GM21423 (cell line): Measurements from ENCODE around the gene MYLK.

Experiments used
- ATAC-seq: cut with Tn5 transposase; IDR thresholded peaks from one replicate; pipeline ENCODE4 v1.9.1; 2021; ENCODE audit warnings: mild to moderate bottlenecking, moderate library complexity; ENCODE audit not compliant: unreplicated experiment

MYLK gene

DNA sequence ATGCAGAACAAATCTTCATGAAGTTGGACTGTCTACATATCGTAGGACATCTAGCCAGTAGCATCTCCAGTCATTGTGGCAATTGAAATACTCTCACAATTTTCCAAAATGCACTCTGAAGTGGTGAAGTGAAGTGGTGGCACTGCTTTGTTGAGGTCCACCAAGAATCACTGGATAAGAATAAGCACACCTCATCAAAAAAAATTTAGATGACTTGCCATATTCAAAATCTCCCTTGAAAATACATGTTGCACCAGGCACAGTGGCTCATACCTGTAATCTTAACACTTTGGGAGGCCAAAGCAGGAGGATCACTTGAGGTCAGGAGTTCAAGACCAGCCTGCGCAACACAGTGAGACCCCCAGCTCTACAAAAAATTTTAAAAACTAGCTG lies 312.2 kb downstream of the MYLK start:
- no peak for ATAC-seq

DNA sequence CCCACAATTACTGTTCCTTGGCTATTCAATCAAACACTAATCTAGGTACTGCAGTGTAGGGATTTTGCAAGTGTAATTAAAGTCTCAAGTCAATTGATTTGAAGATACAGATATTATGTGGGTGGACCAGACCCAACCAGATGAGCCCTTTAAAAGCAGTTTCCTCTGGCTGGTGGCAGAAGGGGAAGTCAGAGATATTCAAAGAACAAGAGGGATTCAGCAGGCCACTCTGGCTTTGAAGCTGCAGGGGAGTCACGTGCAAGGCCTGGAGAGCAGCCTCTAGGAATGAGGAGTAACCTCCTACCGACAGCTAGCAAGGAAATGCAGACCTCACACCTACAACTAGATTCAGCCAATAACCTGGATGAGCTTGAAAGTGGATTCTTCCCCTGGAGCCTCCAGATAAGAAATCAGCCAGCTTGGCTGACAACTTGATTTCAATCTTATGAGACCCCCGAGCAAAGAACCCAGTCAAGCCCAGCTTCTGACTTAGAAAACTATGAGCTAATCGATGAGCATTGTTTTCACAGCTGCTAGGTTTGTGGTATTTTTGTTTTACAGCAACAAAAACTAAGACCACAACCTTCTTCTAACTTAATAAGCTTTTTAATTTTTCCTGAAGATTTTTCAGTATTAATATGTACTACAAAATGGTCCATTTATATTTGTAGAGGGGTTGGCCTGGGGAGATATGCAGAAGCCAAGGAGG lies 312.7 kb downstream of the MYLK start:
- no peak for ATAC-seq

DNA sequence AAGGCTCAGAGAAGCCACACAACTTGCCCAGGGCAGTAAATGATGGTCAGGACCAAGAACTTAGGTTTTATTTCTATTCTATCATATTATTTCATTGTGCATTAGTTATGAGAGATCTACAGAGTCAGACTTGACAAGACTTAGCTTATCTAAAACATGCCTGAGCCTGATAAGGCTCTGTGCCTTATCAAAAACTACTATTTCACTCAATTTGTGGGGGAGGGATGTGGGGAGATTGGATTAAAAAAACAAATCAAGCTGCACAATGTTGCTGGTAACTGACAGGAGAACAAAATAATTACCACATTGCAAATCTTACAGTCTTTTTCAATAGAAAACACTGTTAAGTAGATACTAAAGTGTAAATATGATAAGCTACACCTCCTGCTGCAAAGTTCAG lies 315.3 kb downstream of the MYLK start:
- ATAC-seq: no peak

DNA sequence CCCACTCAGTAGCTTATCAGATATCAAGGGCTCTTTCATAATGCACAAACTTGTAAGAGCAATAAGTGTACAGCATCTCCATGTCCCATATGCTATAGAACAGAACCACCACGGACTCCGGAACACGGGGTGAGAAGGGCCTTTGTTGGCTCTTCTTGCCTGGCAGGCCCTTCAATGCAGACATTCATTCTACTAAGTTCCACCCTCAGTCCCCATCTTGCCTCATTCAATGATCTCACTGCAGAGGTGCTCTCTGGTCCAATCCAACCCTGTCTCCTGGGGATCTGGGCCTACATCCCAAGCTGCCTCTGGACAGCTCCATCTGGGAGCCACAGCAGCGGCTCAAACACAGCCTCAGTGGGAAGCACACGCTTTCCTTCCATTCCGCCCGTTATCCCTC lies 316.1 kb downstream of the MYLK start:
- ATAC-seq: no peak

DNA sequence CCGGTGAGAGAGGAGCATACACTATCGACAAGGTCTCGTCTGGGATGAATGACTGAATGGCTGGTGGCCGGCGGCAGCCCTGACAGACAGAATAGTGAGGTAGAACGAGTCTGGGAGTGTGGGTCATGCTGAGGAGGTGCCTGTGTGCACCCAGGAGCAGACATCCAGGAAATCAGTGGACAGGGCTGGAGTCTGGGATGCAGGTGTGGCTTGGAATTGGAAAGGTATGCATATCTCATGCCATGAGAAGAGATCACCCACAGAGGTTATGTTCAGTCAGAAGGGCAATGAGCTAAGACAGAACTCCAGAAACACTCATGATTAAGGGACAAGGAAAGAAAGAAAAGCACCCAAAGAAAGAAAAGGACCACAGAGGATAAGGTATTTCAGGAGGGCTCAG lies 320.1 kb downstream of the MYLK start:
- no peak for ATAC-seq

DNA sequence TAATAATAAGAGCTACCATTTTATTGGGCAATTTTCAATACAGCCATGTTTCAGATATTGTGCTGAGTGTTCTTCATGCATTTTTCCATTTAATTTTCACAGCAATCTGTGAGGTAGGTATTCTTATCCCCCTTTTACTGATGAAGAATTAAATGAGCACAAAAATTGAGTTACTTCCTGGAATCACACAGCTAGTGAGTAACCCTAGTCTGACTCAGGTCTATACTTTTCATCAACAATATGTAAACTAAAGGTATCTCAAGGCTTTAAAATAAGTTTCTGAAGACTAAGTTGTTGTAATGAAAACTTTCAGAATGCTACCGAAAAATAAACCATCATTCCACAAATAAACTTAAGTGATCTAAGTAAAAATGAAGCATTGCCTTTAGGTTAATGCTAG lies 321.6 kb downstream of the MYLK start:
- no peak for ATAC-seq

DNA sequence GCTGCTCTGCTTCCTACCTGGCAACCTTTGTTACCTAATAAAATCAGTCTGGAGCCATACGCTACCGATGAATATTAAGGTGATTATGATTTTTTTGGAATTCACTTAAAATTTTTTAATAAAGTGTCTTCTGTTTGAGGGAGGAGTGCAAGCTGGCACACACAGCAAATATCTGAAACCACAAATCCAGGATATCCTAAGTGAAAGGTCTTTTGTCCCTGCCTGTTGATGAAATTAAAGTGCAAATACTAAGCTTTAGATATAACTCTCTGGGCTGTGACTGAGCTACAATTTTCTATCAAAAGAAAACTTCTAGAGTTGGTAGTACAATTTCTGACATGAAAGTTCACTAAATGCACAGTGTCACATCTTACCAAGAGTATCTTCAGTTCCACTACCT lies 322.9 kb downstream of the MYLK start:
- ATAC-seq: no peak
